AG04450 (cell line): ENCODE results near the gene CRTC3. TPM values are rescaled to one million over a fixed set of nuclear protein-coding genes. Genes with fewer than 3 reads are reported as not detected.
"Not testable (repeated sequence)": the region's sequence is repeated elsewhere in the genome, so short reads cannot be mapped to it uniquely, and the experiment has no call there.

Source experiments
- CTCF ChIA-PET: fragments of 300-600, 350-600 bp; formaldehyde crosslinking; extraction: SDS; loops from one replicate; lab custom pipeline; 2022; ENCODE audit warnings: antibody characterized with exemption, inconsistent platforms; lab: Charles Lee
- POLR2A ChIA-PET: fragments of 350-600 bp; formaldehyde crosslinking; extraction: SDS; loops from one replicate; lab custom pipeline; 2021; ENCODE audit warnings: antibody characterized with exemption, inconsistent platforms; lab: Yijun Ruan, JAX
- DNase-seq: peaks from one replicate; pipeline ENCODE4 v3.0.0-alpha.2; 2011; ENCODE audit warnings: low read depth, low spot score
- H3K27ac ChIP-seq: one replicate; pipeline ENCODE4 v1.5.1; 2012; ENCODE audit warnings: low read depth, low read length, control low read depth
- H3K27me3 ChIP-seq: one replicate; pipeline ENCODE4 v1.6.0; 2012; ENCODE audit warnings: low read length; ENCODE audit not compliant: control insufficient read depth, insufficient read depth
- H3K4me3 ChIP-seq: 2 replicates; pipeline ENCODE4 v1.5.1; 2011; ENCODE audit warnings: mild to moderate bottlenecking, low read depth, low read length, control low read depth
- H3K9me3 ChIP-seq: 2 replicates; pipeline ENCODE4 v1.5.1; 2012; ENCODE audit warnings: low read length; ENCODE audit not compliant: control insufficient read depth, insufficient read depth
- CTCF ChIP-seq: IDR thresholded peaks from 2 replicates; pipeline ENCODE4 v1.5.1; 2011; ENCODE audit warnings: low read depth, low read length, control low read depth, inconsistent platforms
- polyA plus RNA-seq: library from polyadenylated mRNA; depleted of rRNA; stranded (reverse); fragments of >200 nt; gene quantifications from 2 replicates; pipeline ENCODE4 v1.2.3, GENCODE V29; 2011

The CRTC3 gene
- polyA plus RNA-seq, 1 experiment, result 23.1 TPM

GRCh38 chr15:90683876-90684275 lies 154.2 kb downstream of the CRTC3 start:
- no peak overlapping the region for H3K27ac ChIP-seq
- H3K4me3 ChIP-seq, result no peak overlapping the region
- no peak for TF ChIP-seq CTCF
- H3K9me3 ChIP-seq, result no peaks in the 10 kb centered on the region; the same call in 1 of the 2 replicates
- CTCF ChIA-PET, result no interaction called here
- DNase-seq, result no peak
- POLR2A ChIA-PET, result no interaction called here
- H3K27me3 ChIP-seq, result no peaks in the 10 kb centered on the region

GRCh38 chr15:90684281-90684680 lies 154.6 kb downstream of the CRTC3 start:
- no peak overlapping the region for H3K4me3 ChIP-seq
- peaks cover 3% of the 10 kb centered on the region; the same call in 1 of the 2 replicates for H3K9me3 ChIP-seq
- H3K27ac ChIP-seq, result no peak overlapping the region
- POLR2A ChIA-PET, result no interaction called here
- CTCF ChIA-PET, result no interaction called here
- no peak for DNase-seq
- TF ChIP-seq CTCF, result no peak
- H3K27me3 ChIP-seq, result no peaks in the 10 kb centered on the region

- DNase-seq, result no peak
- no peak overlapping the region for H3K4me3 ChIP-seq
- ChIA-PET CTCF (interaction anchor here (0.9 to 2.0 kb wide), 2 partner anchors 38 to 200 kb away, joined by 3 to 4 read pairs; no protein-coding TSS in a partner anchor), POLR2A (no interaction called here)
- no peak overlapping the region for H3K27ac ChIP-seq
- no peak for TF ChIP-seq CTCF
- no peaks in the 10 kb centered on the region for H3K27me3 ChIP-seq
- H3K9me3 ChIP-seq, result peaks cover 3% of the 10 kb centered on the region; the same call in 1 of the 2 replicates
Observed at GRCh38 chr15:90685591-90686434, 156.1 kb downstream of the CRTC3 start.

GRCh38 chr15:90686435-90687218 lies 156.9 kb downstream of the CRTC3 start:
- no peak overlapping the region for H3K27ac ChIP-seq
- no peak for TF ChIP-seq CTCF
- H3K27me3 ChIP-seq, result no peaks in the 10 kb centered on the region
- POLR2A ChIA-PET, result no interaction called here
- no peak overlapping the region for H3K4me3 ChIP-seq
- DNase-seq, result no peak
- CTCF ChIA-PET, result interaction anchor here (2.0 kb wide), 1 partner anchor 39 kb away, joined by 4 read pairs; no protein-coding TSS in a partner anchor
- peaks cover 3% of the 10 kb centered on the region; the same call in 1 of the 2 replicates for H3K9me3 ChIP-seq

- H3K27me3 ChIP-seq, H3K9me3 ChIP-seq, DNase-seq, POLR2A ChIA-PET, H3K4me3 ChIP-seq, H3K27ac ChIP-seq: not testable (repeated sequence)
- CTCF ChIA-PET, result interaction anchor here (1.1 kb wide), 1 partner anchor 196 kb away, joined by 3 read pairs; no protein-coding TSS in a partner anchor
Observed at GRCh38 chr15:90689326-90689961, 159.7 kb downstream of the CRTC3 start.
